HUES6 (cell line): ENCODE data around the gene RASEF.

Experiments used
- H3K27ac ChIP-seq: 2 replicates; pipeline ENCODE4 v1.7.0; 2013; ENCODE audit warnings: low read depth, mild to moderate bottlenecking, low read length, inconsistent platforms
- H3K27me3 ChIP-seq: 2 replicates; pipeline ENCODE4 v1.6.1; 2013; ENCODE audit warnings: low read length; ENCODE audit not compliant: control insufficient read depth, insufficient read depth
- H3K36me3 ChIP-seq: 2 replicates; pipeline ENCODE4 v1.6.1; 2013; ENCODE audit warnings: low read length; ENCODE audit not compliant: control insufficient read depth, insufficient read depth
- H3K4me1 ChIP-seq: 2 replicates; pipeline ENCODE4 v1.6.1; 2013; ENCODE audit warnings: low read length; ENCODE audit not compliant: control insufficient read depth, insufficient read depth
- H3K4me3 ChIP-seq: 2 replicates; pipeline ENCODE4 v1.5.1; 2013; ENCODE audit warnings: low read depth, low read length
- H3K9ac ChIP-seq: one replicate; pipeline ENCODE4 v1.6.1; 2013; ENCODE audit warnings: mild to moderate bottlenecking, low read length
- H3K9me3 ChIP-seq: 2 replicates; pipeline ENCODE4 v1.6.1; 2013; ENCODE audit warnings: low read depth, low read length; ENCODE audit not compliant: control insufficient read depth, insufficient read depth

Gene RASEF

DNA sequence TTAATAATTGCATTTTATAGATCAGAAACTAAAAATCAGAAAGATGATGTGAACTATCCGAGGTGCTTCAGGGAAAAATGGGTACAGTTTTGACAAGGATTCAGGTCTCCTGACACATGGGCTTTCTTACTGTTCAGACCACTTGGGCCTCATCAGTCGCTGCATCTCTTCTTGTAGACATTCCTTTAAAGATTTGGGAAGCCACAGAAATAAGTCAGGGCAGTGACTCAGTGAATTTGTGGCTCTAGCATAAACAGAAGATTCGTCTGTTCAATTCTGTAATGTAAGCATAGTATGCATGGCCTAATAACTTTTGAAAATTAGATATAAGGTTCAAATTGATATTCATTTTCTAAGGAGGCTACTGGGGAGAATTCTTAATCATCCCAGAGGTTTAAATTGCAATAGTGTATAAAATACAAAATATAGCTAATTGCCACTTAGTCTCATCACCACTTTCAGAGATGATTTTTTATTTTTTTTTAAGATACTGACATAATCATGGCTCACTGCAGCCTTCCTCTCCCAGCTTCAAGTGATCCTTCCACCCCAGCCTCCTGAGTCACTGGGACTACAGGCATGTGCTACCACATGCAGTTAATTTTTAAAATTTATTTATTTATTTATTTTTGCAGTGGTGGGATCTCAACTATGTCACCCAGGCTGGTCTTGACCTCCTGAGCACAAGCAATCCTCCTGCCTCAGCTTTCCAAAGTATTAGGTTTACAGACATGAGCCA is 48.9 kb downstream of the RASEF start:
- Histone ChIP-seq H3K27me3 (no peaks in the 10 kb centered on the region), H3K36me3 (no peaks in the 10 kb centered on the region), H3K4me1 (peaks cover 9% of the 10 kb centered on the region), H3K9ac (no peak overlapping the region), H3K9me3 (no peaks in the 10 kb centered on the region), H3K27ac (no peak overlapping the region), H3K4me3 (no peak overlapping the region)

DNA sequence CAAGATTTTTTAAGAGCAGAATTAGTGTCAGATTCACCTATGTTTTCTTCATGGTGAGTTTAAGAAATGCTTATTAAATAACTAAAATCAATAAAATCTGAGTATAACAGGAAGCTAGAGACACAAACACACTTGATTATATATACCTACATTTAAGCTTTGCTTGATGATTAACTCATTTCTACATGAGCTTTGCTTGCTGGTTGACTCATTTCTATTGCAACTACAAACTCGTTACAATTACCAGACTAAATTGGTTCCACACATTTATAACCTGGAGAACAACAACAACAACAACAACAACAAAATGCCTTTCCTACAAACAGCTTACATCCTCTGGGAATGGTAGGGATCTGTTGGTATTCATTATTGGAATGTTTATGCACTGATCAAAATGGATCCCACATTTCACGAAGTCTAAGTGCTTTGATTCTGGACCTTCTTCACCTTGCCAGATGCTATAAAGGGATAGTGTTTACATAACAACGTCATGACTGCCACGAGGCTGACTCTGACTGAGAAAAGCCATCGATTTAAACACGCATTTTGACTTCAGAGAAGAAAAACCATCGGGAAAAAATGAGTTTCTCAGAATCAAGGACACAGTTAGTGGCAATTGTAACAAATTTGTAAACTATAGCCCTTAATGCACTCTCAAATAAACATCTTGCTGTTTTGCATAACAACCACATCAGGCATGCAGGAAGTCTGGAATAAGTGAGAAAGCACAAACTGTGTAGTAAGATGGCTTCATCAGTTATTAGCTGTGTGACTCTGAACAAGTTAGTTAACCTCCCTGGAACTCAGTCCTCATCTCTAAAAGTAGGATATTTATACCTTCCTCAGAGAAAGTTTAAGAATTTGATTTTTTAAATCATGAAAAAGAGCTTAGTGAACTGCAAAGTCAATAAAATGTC is 49.8 kb downstream of the RASEF start:
- no peaks in the 10 kb centered on the region for H3K36me3 ChIP-seq
- H3K4me1 ChIP-seq, result peaks cover 9% of the 10 kb centered on the region
- H3K9me3 ChIP-seq, result no peaks in the 10 kb centered on the region
- H3K27me3 ChIP-seq, result no peaks in the 10 kb centered on the region
- no peak overlapping the region for H3K9ac ChIP-seq
- no peak overlapping the region for H3K4me3 ChIP-seq
- no peak overlapping the region for H3K27ac ChIP-seq

DNA sequence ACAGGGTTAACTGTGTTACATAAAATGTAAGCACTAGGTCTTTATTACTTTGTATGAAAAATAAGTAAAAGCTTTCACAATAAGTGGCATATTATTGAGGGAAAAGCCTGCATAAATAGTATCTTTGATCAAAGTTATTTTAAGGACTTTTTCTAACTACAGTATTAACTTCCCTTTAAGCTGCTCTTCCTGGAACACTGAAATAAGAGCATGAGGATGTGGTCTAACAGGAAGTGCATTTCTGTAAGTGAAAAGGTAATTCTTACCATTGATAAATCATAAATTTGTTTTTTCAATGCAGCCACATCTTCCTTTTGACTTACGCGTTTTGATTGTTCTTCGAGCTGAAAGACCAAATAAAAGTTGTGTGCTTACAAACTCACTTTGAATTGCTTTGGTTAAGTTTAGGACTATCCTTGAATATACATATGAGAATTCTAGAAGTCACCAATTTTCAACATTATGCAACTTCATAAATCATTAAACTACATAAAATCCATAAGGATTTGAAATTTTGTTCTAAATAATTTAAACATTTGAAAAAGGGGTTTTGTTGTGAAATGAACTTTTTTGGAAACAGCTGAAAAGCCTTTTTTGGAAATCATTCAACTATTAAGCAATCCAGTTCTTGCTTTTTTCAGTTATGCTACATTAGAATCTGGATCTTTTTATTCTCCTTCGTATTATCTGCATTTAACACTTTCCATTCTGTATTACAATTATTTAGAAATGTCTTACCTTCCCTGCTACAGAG is 50.6 kb downstream of the RASEF start:
- Histone ChIP-seq H3K4me1 (peaks cover 9% of the 10 kb centered on the region), H3K36me3 (no peaks in the 10 kb centered on the region), H3K4me3 (no peak overlapping the region), H3K27me3 (no peaks in the 10 kb centered on the region), H3K27ac (no peak overlapping the region), H3K9ac (no peak overlapping the region), H3K9me3 (no peaks in the 10 kb centered on the region)

DNA sequence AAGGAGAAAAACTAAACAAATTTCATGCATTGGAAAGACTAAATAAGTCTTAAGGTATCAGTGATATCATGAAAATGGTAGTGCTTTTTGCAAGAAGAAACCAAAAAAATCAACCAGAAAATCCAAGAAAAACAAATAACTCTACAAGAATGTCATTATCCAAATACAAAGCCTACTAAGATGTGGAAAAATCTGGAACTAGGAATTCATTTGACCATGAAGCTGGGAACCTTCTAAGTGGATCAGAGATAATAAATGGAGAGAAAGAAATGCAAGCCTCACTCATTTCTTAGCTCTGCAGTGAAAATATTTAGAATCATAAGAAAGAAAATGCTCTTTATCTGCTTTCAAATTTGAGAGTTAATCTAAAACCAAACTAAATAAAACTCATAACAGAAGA is 51.3 kb downstream of the RASEF start:
- no peaks in the 10 kb centered on the region for H3K27me3 ChIP-seq
- no peaks in the 10 kb centered on the region for H3K36me3 ChIP-seq
- no peak overlapping the region for H3K27ac ChIP-seq
- no peak overlapping the region for H3K9ac ChIP-seq
- H3K4me1 ChIP-seq, result peaks cover 9% of the 10 kb centered on the region
- H3K9me3 ChIP-seq, result no peaks in the 10 kb centered on the region
- H3K4me3 ChIP-seq, result no peak overlapping the region

DNA sequence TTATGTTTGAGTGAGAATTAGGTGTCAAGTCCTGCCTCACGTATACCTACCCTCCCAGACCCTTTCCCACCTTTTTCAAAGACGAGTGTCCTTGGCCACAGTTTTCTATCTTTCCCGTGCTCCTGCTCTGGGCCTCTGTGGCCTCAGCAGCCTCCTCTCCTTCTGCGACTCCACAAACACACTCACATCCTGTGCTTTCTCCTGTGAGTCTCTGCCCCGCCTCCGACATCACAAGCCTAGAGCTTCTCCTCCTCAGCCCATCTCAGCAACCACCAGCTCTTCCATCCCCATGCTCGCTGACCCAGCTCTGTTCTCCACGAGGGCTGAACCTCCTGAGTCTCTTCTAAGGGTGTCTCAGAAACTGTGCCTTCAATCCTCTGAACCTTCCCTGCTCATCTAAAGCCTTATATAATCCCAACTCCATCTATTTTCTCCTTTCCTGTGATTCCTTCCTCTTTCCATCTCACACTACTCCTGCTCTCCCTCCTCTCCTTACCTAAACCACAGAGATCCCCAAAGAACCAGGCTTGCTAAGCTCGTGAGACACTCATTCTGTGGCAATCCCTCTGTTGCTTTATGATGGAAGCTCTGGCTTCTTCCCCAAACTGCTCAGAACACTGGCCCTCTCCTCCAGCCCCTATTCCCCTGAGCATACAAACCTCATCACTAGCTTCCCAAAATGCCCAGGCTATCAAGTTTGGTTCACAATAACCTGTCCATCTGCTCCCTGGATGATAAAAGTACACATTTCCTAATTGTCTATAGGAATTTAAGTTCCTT is 55.2 kb downstream of the RASEF start:
- Histone ChIP-seq H3K27me3 (no peaks in the 10 kb centered on the region), H3K4me3 (no peak overlapping the region), H3K9ac (no peak overlapping the region), H3K36me3 (no peaks in the 10 kb centered on the region), H3K9me3 (no peaks in the 10 kb centered on the region), H3K27ac (no peak overlapping the region), H3K4me1 (no peaks in the 10 kb centered on the region)

DNA sequence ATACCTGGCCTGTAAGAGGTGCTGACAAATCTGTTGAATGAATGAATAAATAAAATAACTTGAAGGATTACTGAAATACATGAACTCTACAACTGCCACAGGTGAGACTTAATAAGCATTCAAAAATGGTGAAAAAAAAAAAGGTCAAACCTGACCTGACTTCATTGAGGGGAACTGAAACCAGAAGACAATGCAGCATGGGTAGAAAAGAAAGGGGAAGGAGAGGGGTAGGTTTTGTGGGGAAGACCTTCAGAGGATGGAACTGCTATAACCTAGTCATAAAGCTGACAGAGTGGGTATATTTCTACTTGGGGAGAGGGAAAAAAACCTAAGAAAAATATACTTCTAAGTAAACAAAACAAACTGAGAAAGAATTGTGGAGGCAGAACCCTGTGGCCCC is 56.6 kb downstream of the RASEF start:
- no peak overlapping the region for H3K27ac ChIP-seq
- H3K9ac ChIP-seq, result no peak overlapping the region
- no peaks in the 10 kb centered on the region for H3K36me3 ChIP-seq
- no peak overlapping the region for H3K4me3 ChIP-seq
- no peaks in the 10 kb centered on the region for H3K27me3 ChIP-seq
- no peaks in the 10 kb centered on the region for H3K9me3 ChIP-seq
- no peaks in the 10 kb centered on the region for H3K4me1 ChIP-seq

DNA sequence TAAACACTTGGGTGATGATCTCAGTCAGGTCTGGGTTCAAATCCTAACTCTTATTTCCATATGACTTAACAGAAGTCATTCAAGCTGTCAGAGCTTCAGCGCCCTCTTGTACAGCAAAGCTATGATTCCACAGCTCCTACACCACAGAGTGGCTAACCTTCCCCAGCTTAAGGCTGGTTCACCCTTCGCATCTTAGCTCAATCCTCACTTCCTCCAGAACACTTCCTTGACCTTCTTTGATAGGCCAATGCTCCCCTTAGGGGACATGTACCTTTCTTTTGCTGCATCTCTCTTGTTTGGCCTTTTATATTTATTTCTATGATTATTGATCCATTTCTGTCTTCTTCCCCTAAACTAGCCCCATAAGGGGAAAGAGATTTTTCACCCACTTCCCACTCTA is 57.0 kb downstream of the RASEF start:
- Histone ChIP-seq H3K4me1 (no peaks in the 10 kb centered on the region), H3K4me3 (no peak overlapping the region), H3K9ac (no peak overlapping the region)

DNA sequence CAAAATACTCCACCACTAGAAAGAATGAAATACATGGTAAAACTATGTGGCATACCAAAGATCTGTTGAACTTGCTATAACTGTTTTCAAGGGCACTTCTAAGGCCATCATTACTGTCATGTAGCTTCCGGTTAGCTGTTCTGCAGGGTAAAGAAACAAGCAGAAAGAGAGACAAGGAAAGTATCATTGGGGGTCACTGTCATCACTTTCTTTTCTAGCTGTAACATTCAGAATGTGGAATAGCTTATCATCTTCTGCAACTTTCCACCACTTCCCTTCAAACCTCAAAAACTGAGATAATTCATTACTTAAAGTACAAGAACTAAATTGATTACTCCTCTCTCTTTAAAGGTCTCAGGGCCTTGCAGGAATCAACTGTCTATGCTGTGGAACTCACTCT is 57.6 kb downstream of the RASEF start:
- Histone ChIP-seq H3K27ac (no peak overlapping the region), H3K4me3 (no peak overlapping the region), H3K9ac (no peak overlapping the region), H3K27me3 (no peaks in the 10 kb centered on the region), H3K9me3 (no peaks in the 10 kb centered on the region), H3K36me3 (no peaks in the 10 kb centered on the region), H3K4me1 (no peaks in the 10 kb centered on the region)

More for the DNA sequence above, 57.0 kb downstream of the RASEF start:
- Histone ChIP-seq H3K27ac (no peak overlapping the region), H3K36me3 (no peaks in the 10 kb centered on the region), H3K27me3 (no peaks in the 10 kb centered on the region), H3K9me3 (no peaks in the 10 kb centered on the region)

DNA sequence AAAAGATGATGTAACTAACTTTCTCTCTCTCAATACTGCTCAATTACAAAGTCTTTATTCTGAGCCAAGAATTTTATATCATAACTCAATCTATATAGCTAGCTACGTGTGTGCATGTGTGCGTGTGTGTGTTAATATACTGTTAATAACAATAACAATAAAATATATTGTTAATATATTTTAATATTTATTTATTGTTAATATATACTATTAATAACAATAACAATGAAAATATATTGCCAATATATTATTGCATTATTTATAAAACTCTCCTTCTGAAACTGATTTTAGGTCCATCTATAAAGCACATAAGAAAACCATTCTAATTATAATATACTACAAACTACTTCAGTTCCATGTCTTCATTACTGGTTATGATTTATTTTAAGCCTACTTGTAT is 60.6 kb downstream of the RASEF start:
- no peaks in the 10 kb centered on the region for H3K9me3 ChIP-seq
- no peak overlapping the region for H3K9ac ChIP-seq

DNA sequence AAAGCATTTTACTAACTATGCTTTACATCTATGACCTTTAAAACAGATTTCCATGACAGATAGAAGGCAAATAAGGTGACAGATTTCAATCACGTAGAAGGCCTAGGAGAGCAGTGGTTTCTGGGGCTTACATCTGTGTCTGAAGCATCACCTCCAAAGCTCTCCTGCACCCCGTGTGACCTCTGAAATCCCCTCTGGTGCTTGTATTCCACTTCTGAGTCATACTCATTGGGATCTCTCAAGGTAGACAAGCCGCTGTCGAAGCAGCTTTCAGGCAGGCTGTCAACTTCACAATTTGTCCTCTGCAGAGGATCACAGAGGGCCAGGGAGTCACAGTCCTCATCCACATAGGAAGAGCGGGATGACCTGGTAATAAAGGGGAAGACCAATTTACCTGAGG is 62.2 kb downstream of the RASEF start:
- H3K27me3 ChIP-seq, result no peaks in the 10 kb centered on the region
- no peaks in the 10 kb centered on the region for H3K36me3 ChIP-seq
- H3K9me3 ChIP-seq, result no peaks in the 10 kb centered on the region
- no peak overlapping the region for H3K27ac ChIP-seq
- no peaks in the 10 kb centered on the region; the same call in 1 of the 2 replicates for H3K4me1 ChIP-seq
- H3K9ac ChIP-seq, result no peak overlapping the region
- no peak overlapping the region for H3K4me3 ChIP-seq

More for the DNA sequence above, 60.6 kb downstream of the RASEF start:
- H3K4me3 ChIP-seq, result no peak overlapping the region
- H3K4me1 ChIP-seq, result no peaks in the 10 kb centered on the region; the same call in 1 of the 2 replicates
- H3K27ac ChIP-seq, result no peak overlapping the region
- no peaks in the 10 kb centered on the region for H3K27me3 ChIP-seq
- no peaks in the 10 kb centered on the region for H3K36me3 ChIP-seq
